Activated CD4-positive, alpha-beta T cell treated with anti-CD3 and anti-CD28 coated beads for 4 hours (primary cell): ENCODE results near the gene GOLGA7B.

Source experiments
- DNase-seq, 2 donors: peaks; one replicate each; pipeline ENCODE4 v3.0.0-alpha.2; 2020

The GOLGA7B gene

GRCh38 chr10:97849687-97850402 is at the start of gene GOLGA7B:
Gene GOLGA7B, plus strand, starts transcription at chr10:97849843. Its CDS starts 461 bp downstream, at chr10:97850304.
- DNase-seq, result peak; percentile 50 to 61

DNA sequence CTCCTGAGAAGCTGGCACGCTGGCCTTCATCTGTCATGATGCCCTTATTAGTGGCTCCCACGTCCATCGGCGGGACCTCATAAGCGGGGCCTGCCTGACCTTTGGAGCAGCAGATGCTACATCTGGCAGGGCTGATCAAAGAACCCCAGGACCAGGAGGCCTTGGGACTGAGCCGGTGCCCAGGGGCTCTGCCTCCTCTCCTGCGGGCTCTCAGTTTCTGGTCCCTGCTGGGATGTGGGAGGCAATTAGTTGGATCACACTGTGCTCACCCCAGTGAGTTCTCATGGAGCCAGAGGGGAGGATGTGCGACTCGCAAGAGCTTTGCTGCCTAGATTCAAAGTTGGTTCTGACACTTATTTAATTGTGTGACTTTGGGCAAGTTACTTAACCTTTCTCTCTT is 49.2 kb upstream of the GOLGA7B start:
- no peak for DNase-seq

GRCh38 chr10:97801422-97801821 is 48.2 kb upstream of the GOLGA7B start:
- DNase-seq, result no peak

GRCh38 chr10:97805096-97805884 is 44.4 kb upstream of the GOLGA7B start:
- DNase-seq, result no peak

DNA sequence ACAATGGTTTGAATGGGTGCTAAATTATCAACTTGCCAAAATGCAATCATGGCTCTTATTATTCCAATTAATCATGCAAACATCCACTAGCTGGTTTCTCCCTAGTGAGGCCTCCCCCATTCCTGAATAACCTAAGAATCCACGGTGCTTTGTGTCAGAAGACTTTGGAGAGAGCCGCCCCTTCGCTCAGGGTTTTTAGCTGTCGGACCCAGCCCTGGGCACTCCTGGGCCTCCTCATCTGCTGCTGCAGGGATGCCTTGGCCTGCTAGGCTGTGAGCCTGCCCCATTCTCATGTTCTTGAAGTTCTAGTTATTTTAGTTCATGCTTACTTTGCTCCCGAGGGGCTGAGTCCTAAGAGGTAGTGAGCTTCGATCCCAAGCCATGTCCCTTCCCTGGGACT is 43.7 kb upstream of the GOLGA7B start:
- DNase-seq, result no peak

DNA sequence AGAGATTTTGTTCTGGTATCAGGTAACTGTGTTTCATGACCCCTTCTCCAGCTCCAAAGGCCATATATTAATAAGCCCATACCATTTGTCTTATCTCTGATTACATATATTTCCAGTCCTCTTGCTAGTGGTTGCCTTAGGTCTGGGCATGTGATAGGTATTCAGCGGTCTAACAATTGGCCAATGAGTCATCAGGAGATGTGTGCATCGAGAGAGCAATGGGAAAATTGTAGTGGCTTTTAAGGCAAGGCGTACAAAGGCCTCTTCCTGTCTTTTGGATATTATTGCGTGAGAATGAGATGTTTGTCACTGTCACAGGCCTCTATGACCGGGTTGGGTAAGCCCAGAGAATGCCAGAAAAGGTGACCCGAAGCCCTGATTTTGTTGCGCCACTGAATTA is 39.2 kb upstream of the GOLGA7B start:
- DNase-seq, result no peak

DNA sequence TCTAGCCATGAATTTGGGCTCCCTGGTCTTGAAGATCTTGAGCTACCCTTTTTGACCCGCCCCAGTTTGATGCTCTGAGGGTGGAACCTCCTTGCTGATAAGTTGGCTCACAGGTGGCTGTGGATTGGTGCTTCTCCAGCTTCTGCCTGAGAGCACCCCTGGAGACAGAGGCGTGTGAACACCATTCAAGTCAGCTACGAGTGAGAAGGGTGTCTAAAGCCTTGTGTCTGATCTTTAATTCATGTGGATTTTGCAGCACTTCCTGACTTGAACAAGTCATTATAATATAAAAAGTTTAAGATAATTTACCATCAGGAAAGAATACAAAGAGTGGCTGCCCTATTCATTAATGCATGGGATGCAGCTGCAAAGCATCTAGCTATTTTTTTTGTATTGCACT is 37.7 kb upstream of the GOLGA7B start:
- DNase-seq, result no peak

- no peak for DNase-seq
Measured at GRCh38 chr10:97812696-97813095, 36.9 kb upstream of the GOLGA7B start.

- no peak for DNase-seq
Measured at GRCh38 chr10:97813311-97813710, 36.3 kb upstream of the GOLGA7B start.

- DNase-seq, result no peak
Measured at GRCh38 chr10:97814996-97815395, 34.6 kb upstream of the GOLGA7B start.

DNA sequence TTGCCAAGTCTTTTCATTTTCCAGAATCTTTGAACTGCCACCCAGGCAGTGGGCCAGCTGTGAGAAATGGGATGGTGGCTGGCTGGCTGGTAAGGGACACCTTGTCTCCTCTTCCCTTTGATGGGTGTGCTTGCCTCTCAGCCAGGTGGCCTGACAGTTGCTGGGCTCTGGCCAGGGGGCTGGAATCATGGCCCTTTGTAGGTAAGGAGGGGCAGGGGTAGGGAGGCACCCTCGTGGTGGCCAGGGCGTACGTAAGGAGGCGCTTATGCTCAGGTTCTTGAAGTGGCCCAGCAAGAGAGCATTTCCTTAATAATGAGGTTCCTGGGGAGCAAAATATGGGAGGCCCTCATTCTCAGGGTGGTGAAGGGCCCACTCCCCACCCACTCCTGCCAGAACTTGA is 33.0 kb upstream of the GOLGA7B start:
- no peak for DNase-seq

GRCh38 chr10:97818572-97818971 is 31.1 kb upstream of the GOLGA7B start:
- DNase-seq, result no peak

- DNase-seq, result no peak
Measured at GRCh38 chr10:97820096-97820704, 29.4 kb upstream of the GOLGA7B start.

- no peak for DNase-seq
Measured at GRCh38 chr10:97821308-97822038, 28.2 kb upstream of the GOLGA7B start.

GRCh38 chr10:97822261-97822687 is 27.4 kb upstream of the GOLGA7B start:
- DNase-seq, result no peak

GRCh38 chr10:97823734-97824133 is 25.9 kb upstream of the GOLGA7B start:
- no peak for DNase-seq

DNA sequence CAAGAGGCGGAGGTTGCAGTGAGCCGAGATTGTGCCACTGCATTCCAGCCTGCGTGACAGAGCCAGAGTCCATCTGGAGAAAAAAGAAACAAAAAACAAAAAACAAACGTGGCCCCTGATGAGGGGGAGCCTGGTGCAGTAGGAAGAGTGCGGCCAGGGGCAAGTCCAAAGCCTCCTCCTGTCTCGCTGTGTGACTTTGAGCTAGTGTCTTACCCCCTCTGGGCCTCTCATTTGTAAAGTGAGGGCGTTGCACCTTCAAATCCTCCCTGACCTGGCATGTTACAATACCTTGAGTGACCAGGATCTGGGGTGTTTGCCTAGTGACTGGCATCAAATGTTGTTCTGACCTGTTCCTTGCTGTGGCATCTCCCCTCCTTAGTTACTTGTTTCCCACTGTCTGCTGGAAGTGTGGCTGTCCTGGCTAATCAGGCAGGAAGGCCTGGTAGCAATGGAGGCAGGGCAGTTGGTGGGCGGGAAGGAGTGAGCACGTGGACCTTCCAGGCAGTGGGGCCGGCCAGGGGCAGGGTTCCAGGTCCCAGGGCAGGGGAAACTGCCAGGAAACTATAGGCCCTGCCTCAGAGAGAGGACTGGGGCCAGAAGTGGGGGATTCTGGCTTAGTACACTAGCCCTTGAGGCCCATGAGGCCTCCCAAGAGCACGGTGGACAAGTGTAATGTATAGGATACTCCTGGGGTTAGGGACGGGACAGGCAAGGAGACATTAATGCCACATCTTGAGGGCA is 24.5 kb upstream of the GOLGA7B start:
- DNase-seq, result no peak

- DNase-seq, result no peak
Measured at GRCh38 chr10:97826892-97827291, 22.8 kb upstream of the GOLGA7B start.

- DNase-seq, result no peak
Measured at GRCh38 chr10:97827702-97828291, 21.8 kb upstream of the GOLGA7B start.

DNA sequence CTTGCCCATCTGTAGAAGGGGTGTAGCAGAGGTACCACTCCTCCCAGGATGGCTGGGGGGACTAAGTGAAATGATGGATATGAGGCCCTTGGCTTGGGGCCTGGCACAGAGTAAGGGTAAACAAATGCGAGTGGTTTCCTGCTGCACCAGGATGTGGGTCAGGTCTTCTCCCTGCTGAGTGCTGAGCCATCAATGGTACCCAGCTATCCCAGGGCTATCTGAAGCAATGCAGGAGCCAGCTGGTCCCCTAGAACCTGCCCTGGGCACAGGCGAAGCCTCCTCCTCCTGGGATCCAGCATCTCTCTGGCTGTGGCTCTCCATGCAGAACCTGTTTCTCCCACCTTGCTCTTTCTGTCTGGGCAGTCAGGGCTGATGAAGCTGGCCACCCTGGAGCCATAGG is 20.9 kb upstream of the GOLGA7B start:
- no peak for DNase-seq

GRCh38 chr10:97830064-97830463 is 19.6 kb upstream of the GOLGA7B start:
- DNase-seq, result no peak

GRCh38 chr10:97831259-97831658 is 18.4 kb upstream of the GOLGA7B start:
- no peak for DNase-seq
